Cardiac muscle cell (in vitro differentiated cells and primary cell): ENCODE results near the gene ARMH2. TPM values are rescaled to one million over a fixed set of nuclear protein-coding genes. Genes with fewer than 3 reads are reported as not detected.

Source experiments
- DNase-seq, 2 donors: peaks; one replicate each; pipeline versions ENCODE4 v3.0.0 to v3.0.0-alpha.2; 2010 to 2017; ENCODE audit warnings: low read depth in 1 of 2, low spot score in 1 of 2
- H3K27ac ChIP-seq: fragments of 200-600 bp; sonication (generic); 2 replicates; pipeline ENCODE4 v1.5.1; 2016
- H3K27me3 ChIP-seq: fragments of 200-600 bp; sonication (generic); 2 replicates; pipeline ENCODE4 v1.6.0; 2016; ENCODE audit warnings: control low read depth
- H3K36me3 ChIP-seq: fragments of 200-600 bp; sonication (generic); 2 replicates; pipeline ENCODE4 v1.5.1; 2016; ENCODE audit warnings: control low read depth
- H3K4me1 ChIP-seq: fragments of 200-600 bp; sonication (generic); 2 replicates; pipeline ENCODE4 v1.8.1; 2017; ENCODE audit warnings: low read depth, mild to moderate bottlenecking, mixed run types
- H3K4me3 ChIP-seq: fragments of 200-600 bp; sonication (generic); 2 replicates; pipeline ENCODE4 v1.5.1; 2016; ENCODE audit warnings: mild to moderate bottlenecking
- H3K9me3 ChIP-seq: fragments of 200-600 bp; sonication (generic); 2 replicates; pipeline ENCODE4 v1.5.1; 2017; ENCODE audit warnings: low read depth, mild to moderate bottlenecking, control low read depth
- polyA plus RNA-seq: library from polyadenylated mRNA; unstranded; fragments of >200 nt; fragmentation: Nextera tagmentation; extraction: Ambion mirVana; gene quantifications from 2 replicates; pipeline ENCODE4 v1.2.1, GENCODE V29; 2016
- total RNA-seq: library from RNA; depleted of rRNA; stranded (reverse); fragments of >200 nt; gene quantifications from 2 replicates; pipeline ENCODE4 v1.2.3, GENCODE V29; 2016
- TF ChIP-seq, protein P1 (sequence below): IDR thresholded peaks from 2 replicates; pipeline ENCODE4 v1.5.1; 2012; ENCODE audit warnings: low read depth, mild to moderate bottlenecking, low read length

Gene ARMH2
- total and polyA plus RNA-seq, 2 experiments from 2014 or later = not detected

DNA sequence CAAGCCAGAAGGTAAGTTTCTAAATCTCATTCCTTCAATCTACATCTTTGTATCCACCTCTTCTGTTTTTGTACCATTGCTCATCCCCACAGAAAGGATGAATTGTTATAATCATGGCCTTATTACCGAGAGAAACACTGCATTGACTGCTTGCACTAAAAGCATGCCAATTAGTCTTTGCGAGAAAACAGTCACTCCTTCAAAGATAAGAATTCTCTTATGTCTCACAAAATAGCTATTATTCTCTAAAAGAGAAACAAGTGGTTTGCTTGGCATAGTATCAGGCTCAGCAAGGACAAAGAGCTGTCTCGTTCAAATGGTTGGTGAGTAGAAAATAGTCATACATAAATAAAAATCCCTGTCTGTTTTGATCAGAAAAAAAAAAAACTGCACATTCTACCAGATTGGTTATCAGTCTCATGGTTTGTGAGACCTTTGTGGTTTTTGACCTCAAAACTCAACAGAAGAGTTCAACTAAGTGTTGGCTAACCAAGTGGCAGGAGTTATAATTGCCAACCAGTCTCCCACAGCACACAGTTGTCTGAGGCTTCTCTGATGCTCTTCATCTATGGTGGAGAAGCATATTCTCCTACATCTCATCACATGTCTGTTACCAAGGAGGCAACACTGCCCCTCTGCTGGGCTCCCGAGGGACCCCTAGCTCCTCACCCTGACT is 35.1 kb upstream of the ARMH2 start:
- no peaks in the 10 kb centered on the region for H3K36me3 ChIP-seq
- TF ChIP-seq, protein P1, sequence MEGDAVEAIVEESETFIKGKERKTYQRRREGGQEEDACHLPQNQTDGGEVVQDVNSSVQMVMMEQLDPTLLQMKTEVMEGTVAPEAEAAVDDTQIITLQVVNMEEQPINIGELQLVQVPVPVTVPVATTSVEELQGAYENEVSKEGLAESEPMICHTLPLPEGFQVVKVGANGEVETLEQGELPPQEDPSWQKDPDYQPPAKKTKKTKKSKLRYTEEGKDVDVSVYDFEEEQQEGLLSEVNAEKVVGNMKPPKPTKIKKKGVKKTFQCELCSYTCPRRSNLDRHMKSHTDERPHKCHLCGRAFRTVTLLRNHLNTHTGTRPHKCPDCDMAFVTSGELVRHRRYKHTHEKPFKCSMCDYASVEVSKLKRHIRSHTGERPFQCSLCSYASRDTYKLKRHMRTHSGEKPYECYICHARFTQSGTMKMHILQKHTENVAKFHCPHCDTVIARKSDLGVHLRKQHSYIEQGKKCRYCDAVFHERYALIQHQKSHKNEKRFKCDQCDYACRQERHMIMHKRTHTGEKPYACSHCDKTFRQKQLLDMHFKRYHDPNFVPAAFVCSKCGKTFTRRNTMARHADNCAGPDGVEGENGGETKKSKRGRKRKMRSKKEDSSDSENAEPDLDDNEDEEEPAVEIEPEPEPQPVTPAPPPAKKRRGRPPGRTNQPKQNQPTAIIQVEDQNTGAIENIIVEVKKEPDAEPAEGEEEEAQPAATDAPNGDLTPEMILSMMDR = no peak
- H3K27ac ChIP-seq = no peak overlapping the region
- no peak for DNase-seq
- H3K9me3 ChIP-seq = no peaks in the 10 kb centered on the region
- H3K4me3 ChIP-seq = no peak overlapping the region
- no peaks in the 10 kb centered on the region for H3K4me1 ChIP-seq
- no peaks in the 10 kb centered on the region for H3K27me3 ChIP-seq

DNA sequence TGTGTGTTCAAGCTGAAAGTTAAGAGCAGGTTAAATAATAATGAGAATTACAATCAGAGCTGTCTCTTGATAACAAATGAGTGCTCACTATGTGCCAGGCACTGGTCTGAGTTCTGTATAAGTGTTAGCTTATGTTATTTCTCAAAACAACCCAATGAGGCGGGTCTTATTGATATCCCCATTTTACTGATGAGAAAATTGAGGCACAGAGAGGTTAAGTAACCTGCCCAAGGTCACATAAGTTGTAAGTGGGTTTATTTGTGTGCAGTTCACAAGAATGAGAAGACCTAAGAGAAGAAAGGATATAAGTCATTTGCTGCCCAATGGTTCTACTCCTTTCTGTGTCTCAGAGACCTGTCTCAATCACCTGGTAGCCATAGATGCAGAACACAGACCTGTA is 34.1 kb upstream of the ARMH2 start:
- no peak overlapping the region for H3K27ac ChIP-seq
- no peaks in the 10 kb centered on the region for H3K4me1 ChIP-seq
- TF ChIP-seq, protein P1 = no peak
- no peak overlapping the region for H3K4me3 ChIP-seq
- DNase-seq = no peak
- H3K9me3 ChIP-seq = no peaks in the 10 kb centered on the region
- H3K36me3 ChIP-seq = no peaks in the 10 kb centered on the region
- no peaks in the 10 kb centered on the region for H3K27me3 ChIP-seq

DNA sequence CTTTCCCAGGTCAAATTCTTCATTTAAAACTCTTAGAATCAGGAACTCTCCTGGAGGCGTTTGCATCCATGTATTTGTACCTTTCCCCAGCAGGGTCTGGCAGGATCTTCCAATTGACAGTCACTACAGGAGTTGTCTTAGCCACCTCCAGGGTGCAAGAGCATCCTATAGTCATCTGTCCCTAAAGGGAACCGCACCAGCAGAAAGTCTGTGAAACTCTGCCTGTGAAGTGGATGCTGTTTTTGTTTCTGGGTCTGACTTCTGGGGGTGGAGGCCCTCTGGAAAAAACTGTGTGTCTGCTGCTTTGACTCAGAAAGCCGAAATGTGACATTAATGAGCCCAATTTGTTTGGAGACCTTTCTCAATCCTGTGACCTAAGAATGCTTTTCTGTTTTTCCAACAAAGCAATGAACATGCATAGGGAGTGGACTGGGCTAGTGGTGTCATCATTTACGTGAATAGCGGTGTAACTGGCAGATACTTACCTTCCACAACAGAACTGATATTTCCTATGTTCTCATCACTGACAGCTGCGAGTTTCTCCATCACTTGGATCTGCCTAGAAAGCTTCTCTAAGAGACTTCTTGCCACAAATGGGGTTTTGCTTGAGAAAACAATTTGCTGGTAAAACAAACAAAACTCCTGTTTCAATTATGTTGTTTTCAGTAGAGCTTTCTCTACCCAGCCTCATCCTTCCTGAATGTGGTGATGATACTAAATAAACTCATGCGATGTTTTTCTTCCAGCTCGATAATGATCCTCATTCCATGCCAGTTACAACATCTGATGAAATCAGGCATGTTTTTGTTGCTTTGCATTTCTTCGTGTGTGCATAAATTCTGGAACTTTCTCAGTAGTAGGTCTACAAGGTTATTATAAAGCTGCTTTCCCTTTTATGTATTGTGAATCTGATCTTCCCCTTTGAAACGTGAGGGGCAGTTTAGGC is 33.3 kb upstream of the ARMH2 start:
- H3K9me3 ChIP-seq = no peaks in the 10 kb centered on the region
- H3K4me1 ChIP-seq = no peaks in the 10 kb centered on the region
- H3K27ac ChIP-seq = no peak overlapping the region
- DNase-seq = no peak
- H3K36me3 ChIP-seq = no peaks in the 10 kb centered on the region
- TF ChIP-seq, protein P1 = no peak
- no peaks in the 10 kb centered on the region for H3K27me3 ChIP-seq
- no peak overlapping the region for H3K4me3 ChIP-seq

DNA sequence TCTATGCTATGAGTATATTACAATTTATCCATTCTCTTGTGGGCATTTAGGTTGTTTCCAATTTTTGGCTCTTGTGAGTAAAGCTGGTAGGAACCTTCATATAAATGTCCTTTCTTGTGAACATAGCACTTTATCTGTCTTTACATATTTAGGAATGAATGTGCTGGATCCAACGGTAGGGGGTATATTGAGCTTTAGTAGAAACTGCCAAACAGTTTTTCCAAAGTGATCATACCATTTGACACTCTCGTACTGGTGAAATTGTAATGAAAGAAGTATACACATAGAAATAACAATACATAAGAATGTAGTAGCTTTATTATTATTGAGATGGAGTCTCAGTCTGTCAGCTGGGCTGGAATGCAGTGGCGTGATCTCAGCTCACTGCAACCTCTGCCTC is 30.9 kb upstream of the ARMH2 start:
- Histone ChIP-seq H3K27me3 (no peaks in the 10 kb centered on the region), H3K9me3 (no peaks in the 10 kb centered on the region), H3K4me3 (no peak overlapping the region), H3K36me3 (no peaks in the 10 kb centered on the region), H3K4me1 (no peaks in the 10 kb centered on the region), H3K27ac (no peak overlapping the region)
- DNase-seq = no peak
- TF ChIP-seq, protein P1 = no peak

DNA sequence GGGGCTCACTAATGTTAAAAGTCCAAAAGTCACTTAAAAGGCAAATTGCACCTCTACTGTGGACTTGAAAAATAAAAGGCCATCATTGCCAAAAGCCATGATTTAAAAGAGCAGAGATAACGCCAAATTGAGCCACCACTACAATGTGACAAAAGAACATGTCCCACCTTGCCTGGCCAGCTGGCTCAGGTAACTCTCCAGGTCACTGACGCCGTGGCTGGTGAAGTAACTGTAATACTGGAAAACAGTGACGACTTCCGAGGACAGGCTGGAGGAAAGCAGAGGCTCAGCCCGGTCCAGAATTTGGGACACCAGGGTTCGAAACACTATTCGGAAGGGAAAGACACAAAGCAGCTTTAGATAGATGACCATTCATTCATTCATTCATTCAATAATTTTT is 29.3 kb upstream of the ARMH2 start:
- Histone ChIP-seq H3K4me1 (no peaks in the 10 kb centered on the region), H3K27me3 (no peaks in the 10 kb centered on the region), H3K36me3 (no peaks in the 10 kb centered on the region), H3K27ac (no peak overlapping the region), H3K9me3 (no peaks in the 10 kb centered on the region), H3K4me3 (no peak overlapping the region)
- TF ChIP-seq, protein P1 = no peak
- no peak for DNase-seq
